GM20431 (cell line): ENCODE results near the gene MTX2.
"Not testable (repeated sequence)": the region's sequence is repeated elsewhere in the genome, so short reads cannot be mapped to it uniquely, and the experiment has no call there.

Experiments used
- in situ Hi-C: fragments of 300-500 bp; cut with MseI, MboI; formaldehyde crosslinking; loops from one replicate; pipeline ENCODE4 v1.15.0; 2020; ENCODE audit warnings: low sequenced_read_pairs; ENCODE audit not compliant: unreplicated experiment

MTX2 gene

GRCh38 chr2:176284461-176285049 lies 15.3 kb downstream of the MTX2 start:
- in situ Hi-C loops = no loop called here

- in situ Hi-C loops = no loop called here
Measured at GRCh38 chr2:176285321-176285720, 16.1 kb downstream of the MTX2 start.

DNA sequence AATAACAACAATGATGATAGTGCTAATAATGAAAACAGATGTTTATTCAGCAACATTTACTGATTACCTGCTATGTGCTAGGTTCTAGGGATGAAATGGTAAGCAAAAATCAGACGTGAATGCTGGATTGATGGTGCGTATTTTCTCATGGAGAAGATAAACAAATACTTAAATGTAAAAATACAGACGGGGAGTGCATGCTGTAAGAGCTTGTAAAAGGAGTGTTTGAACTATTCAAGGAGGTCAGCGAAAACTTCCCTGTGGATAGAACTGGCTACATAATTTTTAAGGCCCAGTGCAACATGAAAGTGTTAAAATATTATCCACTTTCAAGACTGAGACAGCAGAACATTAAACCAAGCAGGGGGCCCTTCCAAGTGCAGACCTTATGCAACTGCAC lies 22.1 kb downstream of the MTX2 start:
- in situ Hi-C loops = no loop called here

DNA sequence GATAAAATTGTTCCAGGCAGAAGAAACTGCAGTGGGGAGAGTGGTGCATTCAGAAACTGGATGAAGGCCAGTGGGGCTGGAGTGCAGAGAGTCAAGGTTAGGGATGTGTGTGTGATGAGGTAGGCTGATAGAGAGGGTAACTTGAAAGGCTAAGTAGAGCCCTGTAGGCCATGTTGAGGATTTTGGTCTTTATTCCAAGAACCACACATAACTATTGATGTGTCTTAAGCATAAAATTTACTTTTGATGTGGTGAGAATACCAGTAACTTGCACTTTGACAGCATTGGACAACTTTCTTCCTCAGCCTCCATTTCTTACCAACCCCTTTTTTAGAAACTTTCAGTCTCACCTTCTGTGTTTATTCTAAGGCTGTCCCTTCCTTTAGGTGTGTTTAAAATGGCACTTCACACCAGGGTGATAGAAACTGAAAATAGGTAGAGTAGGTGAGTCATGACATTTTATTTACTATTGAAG lies 22.6 kb downstream of the MTX2 start:
- in situ Hi-C loops = no loop called here

- in situ Hi-C loops = no loop called here
Measured at GRCh38 chr2:176292608-176293007, 23.4 kb downstream of the MTX2 start.

DNA sequence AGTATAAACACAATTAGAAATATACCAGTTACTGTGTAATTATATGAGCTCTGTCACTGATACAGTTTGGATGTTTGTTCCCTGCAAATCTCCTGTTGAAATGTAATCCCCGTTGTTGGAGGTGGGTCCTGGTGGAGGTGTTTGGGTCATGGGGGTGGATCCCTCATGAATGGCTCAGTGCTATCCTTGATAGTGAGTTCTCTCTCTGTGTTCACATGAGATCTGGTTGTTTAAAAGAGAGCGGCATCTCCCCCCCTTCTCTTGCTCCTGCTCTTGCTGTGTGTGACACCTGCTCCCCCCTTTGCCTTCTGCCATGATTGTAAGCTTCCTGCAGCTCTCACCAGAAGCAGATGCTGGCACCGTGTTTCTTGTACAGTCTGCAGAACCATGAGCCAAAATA lies 24.1 kb downstream of the MTX2 start:
- in situ Hi-C loops = no loop called here

DNA sequence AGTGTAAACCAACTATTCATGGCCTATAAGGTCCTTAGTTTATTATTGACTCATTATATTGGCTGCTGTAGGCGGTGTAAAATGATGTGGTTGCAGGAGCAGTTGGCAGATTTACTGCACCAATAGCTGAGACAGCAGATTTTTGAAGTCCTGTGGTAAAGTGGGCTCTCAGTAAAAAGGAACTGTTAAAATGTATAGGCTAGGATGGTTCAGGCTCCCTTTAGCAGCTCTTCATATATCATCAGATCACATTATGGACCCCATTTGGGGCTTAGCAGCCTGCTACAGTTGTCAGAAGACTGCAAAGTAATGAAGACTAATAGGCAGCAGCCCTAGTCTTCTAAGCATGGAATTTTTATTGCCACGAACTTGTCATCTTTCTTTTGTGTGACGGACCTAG lies 27.8 kb downstream of the MTX2 start:
- in situ Hi-C loops = no loop called here

- in situ Hi-C loops = no loop called here
Measured at GRCh38 chr2:176297737-176298136, 28.5 kb downstream of the MTX2 start.

- in situ Hi-C loops = not testable (repeated sequence)
Measured at GRCh38 chr2:176306020-176306419, 36.8 kb downstream of the MTX2 start.

GRCh38 chr2:176317199-176317598 lies 48.0 kb downstream of the MTX2 start:
- in situ Hi-C loops = no loop called here

GRCh38 chr2:176317623-176318065 lies 48.4 kb downstream of the MTX2 start:
- in situ Hi-C loops = no loop called here

DNA sequence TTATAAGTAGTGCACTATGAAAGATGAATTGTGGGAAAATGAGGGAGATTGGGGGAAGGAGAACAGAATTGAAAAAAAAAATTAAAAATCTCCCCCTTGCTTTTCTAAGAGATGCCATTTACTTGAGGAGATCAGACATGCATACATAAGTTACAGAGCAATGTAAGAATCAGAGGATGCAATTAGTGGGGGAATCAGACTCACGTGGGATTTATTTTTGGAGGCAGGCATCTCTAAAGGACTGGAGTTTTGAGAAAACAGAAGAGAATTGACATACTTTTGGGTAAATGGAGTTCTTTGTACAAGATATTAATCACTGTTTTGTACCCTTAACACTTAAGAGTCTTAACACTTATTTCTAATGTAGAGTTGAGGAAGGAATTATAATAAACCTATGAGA lies 52.7 kb downstream of the MTX2 start:
- in situ Hi-C loops = no loop called here

GRCh38 chr2:176324862-176325261 lies 55.6 kb downstream of the MTX2 start:
- in situ Hi-C loops = no loop called here

- in situ Hi-C loops = no loop called here
Measured at GRCh38 chr2:176325732-176326131, 56.5 kb downstream of the MTX2 start.

- in situ Hi-C loops = no loop called here
Measured at GRCh38 chr2:176328149-176328548, 58.9 kb downstream of the MTX2 start.

GRCh38 chr2:176330612-176331011 lies 61.4 kb downstream of the MTX2 start:
- in situ Hi-C loops = no loop called here

DNA sequence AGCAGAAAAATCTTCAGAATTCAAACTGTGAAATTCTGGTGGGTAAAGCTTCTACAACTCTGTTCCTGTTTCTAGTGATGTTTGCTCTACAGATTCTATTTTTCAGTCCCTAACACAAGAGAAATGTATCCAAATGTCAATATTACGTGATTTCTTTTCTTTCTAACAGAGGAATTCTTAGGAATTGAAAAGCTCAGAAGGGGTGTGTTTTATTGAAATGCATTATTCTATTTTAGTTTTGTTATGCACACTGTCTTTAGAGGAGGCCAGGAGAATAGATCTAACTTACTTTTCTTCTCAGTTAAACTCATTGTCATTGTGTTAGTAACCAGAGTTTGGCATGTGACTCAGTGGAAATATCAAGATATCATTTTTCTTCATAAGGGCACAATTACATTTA lies 62.4 kb downstream of the MTX2 start:
- in situ Hi-C loops = no loop called here

GRCh38 chr2:176334729-176335128 lies 65.5 kb downstream of the MTX2 start:
- in situ Hi-C loops = no loop called here

GRCh38 chr2:176338395-176338794 lies 69.2 kb downstream of the MTX2 start:
- in situ Hi-C loops = no loop called here

DNA sequence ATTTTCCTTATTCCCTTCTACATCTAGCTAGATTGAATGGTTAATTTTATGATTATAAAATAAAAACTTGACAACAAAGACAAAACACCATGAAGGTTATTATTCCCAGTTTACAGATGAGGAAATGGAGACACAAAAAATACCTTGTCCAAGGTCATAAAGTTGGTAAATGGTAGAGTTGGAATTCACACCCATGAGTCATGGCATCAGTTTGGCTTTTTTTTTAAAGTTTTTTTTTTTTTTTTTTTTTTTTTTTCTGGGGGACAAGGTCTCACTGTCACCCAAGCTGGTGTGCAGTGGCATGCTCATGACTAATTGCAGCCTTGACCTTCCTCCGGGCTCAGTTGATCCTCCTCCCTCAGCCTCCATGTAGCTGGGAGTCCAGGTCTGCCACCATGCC lies 70.0 kb downstream of the MTX2 start:
- in situ Hi-C loops = no loop called here

- in situ Hi-C loops = no loop called here
Measured at GRCh38 chr2:176356251-176356650, 87.0 kb downstream of the MTX2 start.

DNA sequence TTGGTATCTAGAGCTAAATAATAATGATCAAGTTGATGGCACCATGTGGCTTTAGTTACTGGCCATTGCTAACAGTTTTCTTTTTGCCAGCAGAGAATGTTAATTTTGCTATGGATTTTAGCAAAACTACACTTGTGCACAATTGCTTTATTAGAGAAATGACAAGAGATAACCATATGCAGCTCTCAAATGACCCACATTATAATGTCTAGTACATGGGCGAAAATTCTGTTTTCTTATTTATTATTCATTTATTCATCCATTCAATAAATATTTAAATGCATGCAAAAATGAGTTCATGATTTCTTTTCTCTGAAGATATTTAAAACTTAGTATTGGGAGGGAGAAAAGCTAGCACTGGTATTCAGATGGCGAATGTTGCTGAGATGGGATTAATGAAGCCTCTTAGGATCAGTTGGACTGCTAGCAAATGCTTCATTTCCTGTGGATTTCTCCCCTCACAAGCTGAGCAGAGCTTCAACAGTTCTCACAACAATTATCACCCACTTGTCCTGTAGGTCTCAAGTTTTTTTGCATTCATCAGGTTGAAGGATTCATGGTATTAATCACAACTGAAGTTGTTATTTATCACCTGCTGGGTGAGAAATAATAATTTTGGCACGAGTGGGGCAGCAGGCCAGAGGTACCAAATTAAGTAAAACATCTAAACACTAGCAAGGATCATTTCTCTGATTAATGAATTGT lies 95.2 kb downstream of the MTX2 start:
- in situ Hi-C loops = no loop called here
